Gastroesophageal sphincter (tissue), 3 donors: Measurements from ENCODE around the gene ARF6.
A peak's percentile ranks its signal among the peaks of the same experiment; 100 is the strongest.

Experiments used
- CTCF ChIP-seq, 4 experiments: fragments of 200-600 bp in 2 of 4; fragments of 450-650 bp in 2 of 4; sonication (generic) in 1 of 4; IDR thresholded peaks; one replicate each; pipeline ENCODE4 v1.5.1; 2017 to 2019; ENCODE audit warnings: antibody characterized with exemption in 4 of 4, mild to moderate bottlenecking in 2 of 4, moderate library complexity in 2 of 4
- POLR2A ChIP-seq, 2 donors: fragments of 450-650 bp; IDR thresholded peaks; one replicate each; pipeline ENCODE4 v1.6.1; 2017; ENCODE audit warnings: antibody characterized with exemption in 2 of 2, mild to moderate bottlenecking in 2 of 2, moderate library complexity in 1 of 2

GRCh38 chr14:49879646-49880204 is 13.2 kb upstream of the ARF6 start:
- TF ChIP-seq CTCF (IDR thresholded peaks at IDR 0.05) (peak; percentile 23 to 65 (median 52)), POLR2A (IDR thresholded peaks at IDR 0.05) (no peak)
